GM21381 (cell line): Measurements from ENCODE around the gene IL17RB.
A peak's percentile ranks its signal among the peaks of the same experiment; 100 is the strongest.

Experiments used
- ATAC-seq: cut with Tn5 transposase; IDR thresholded peaks from one replicate; pipeline ENCODE4 v1.9.1; 2021; ENCODE audit warnings: mild to moderate bottlenecking, moderate library complexity; ENCODE audit not compliant: unreplicated experiment

The IL17RB gene

DNA sequence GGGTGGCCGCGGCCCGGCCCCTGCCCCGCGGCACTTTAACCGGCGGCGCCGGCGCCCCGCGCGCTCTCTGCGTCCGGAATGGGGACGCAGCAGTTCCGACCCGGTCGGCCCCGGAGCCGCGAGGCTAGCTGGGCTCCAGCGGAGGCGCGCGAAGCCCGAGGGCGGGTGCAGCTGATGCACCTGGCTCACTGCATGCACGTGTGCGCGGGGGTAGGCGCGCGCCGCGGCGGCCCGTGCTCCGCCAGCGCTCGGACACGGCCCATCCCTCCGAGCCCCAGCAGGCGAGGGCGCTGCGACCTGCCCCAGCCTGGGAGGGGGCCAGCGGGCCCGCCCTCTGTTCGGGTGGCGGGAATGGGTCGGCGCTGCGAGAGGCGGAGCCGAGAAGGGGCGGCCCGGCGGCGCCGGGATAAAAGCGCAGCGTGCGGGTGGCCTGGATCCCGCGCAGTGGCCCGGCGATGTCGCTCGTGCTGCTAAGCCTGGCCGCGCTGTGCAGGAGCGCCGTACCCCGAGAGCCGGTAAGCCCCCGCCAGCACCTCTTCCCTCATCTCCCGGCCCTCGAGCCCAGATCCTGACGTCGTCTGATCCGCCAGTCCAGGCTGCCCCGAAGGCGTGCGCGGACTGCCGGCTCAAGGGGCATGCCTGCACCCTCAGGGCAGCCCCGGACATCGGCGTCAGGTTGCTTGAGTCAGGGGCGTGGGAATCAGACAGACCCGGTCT, at the start of gene IL17RB, which contains the start of gene CHDH:
Gene IL17RB, plus strand, starts transcription at position 435 of the 717 bp plus-strand sequence. Its CDS starts 21 bp downstream, at position 456.
Gene CHDH, minus strand, starts transcription at position 286 of the 717 bp plus-strand sequence. CDS start 22,411 bp downstream, outside the sequence.
- ATAC-seq = peak; percentile 48

DNA sequence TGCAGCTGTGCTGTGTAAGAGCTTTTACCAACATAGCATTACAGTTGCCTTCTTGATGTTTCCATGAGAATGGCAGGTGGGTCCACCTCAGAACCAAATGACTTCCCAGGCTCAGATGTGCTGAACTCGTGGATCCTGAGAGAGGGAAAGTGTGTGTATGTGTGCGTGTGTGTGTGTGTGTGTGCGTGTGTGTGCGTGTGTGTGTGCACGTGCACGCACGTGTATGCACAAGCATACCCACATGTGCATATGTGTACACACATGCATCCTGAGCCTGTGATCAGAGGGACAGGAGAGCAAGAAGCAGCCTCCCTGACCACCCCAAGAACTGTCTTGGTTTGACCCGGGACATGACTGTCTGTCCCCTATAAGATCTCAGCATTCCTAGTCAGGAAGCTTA, 48.2 kb upstream of the IL17RB start:
- no peak for ATAC-seq

- no peak for ATAC-seq
Observed at GRCh38 chr3:53799338-53799865, 47.0 kb upstream of the IL17RB start.

DNA sequence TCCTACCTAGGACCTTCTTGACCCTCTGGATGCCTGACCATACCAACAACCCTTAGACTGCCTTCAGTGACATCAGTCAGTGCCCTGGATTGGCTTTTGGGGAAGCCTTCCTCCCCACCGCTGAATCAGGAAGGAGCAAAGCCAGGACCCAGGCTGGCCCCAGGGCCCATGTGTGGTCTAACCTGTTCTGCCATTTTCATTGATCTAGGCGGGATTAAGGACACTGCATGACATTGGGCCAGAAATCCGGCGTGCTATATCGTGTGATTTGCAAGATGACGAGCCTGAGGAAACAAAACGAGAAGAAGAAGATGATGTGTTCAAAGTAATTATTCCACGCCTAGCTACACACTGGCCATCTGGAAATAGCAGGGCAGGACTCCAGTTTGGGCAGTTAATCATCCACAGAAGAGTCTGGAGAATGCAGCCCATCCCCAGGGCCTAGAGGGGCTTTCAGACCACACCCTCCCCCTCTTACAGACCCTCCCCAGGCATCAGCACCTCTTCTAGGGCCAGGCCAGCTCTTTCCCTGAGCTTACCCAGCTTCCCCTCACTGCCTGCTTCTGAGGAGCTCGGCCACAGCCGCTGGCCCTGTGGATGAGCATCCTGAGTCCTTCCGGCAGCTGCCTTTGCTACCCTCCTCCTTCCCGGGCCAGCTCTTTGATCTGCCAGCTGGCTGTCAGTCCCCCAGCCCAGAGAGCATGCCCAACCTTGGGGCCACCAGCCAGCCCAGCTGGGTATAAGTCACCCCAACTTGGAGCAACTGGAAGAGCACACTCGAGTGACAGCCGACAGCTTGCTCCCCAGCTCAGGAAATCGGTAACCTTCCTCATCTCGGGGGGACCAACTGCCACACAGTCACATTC, 46.1 kb upstream of the IL17RB start:
- no peak for ATAC-seq

DNA sequence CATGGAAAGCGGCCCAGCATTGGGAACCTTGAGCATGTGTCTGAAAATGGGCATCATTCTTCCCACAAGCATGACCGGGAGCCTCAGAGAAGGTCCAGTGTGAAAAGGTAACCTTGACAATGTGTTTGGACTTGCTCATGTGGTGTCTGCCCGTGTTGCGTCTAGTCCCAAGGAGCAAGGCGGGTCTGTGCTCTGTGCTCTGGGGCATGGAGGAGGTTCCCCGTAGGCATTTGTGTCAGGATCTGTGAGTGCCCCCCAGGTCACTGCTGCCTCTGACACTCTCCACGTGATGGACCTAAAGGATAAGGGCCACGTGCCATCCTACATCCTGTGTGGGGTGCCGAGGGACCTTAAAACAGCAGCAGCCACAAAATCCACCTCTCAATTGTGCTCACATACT, 45.0 kb upstream of the IL17RB start:
- no peak for ATAC-seq

- ATAC-seq = no peak
Observed at GRCh38 chr3:53802256-53802880, 44.0 kb upstream of the IL17RB start.

DNA sequence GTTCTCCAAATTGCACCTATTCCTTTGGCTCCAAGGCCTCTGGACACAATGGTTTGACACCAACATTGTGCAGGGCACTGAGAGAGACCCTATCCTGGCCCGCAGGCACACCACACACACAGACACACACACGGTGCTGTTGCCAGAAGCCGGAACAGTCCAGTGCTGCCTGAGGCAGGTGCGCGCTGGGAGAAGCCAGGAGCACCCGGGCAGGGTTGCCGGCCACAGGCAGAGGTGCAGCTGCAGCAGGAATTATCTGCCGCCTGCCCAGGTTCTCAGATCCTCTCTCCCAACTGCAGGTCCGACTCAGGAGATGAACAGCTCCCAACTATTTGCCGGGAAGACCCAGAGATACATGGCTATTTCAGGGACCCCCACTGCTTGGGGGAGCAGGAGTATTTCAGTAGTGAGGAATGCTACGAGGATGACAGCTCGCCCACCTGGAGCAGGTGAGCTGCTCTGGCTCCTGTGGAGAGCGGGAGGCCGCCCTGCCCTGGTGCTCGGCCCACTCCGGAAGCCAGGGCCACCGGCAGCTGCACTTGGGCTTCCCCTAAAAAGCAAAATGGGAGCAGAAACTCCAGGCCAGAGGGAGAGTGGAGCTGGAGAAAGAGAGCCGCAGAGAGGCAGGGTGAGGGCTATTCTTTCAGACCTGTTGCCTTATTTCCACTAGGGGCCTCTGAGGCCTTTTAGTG, 43.1 kb upstream of the IL17RB start:
- ATAC-seq = no peak

DNA sequence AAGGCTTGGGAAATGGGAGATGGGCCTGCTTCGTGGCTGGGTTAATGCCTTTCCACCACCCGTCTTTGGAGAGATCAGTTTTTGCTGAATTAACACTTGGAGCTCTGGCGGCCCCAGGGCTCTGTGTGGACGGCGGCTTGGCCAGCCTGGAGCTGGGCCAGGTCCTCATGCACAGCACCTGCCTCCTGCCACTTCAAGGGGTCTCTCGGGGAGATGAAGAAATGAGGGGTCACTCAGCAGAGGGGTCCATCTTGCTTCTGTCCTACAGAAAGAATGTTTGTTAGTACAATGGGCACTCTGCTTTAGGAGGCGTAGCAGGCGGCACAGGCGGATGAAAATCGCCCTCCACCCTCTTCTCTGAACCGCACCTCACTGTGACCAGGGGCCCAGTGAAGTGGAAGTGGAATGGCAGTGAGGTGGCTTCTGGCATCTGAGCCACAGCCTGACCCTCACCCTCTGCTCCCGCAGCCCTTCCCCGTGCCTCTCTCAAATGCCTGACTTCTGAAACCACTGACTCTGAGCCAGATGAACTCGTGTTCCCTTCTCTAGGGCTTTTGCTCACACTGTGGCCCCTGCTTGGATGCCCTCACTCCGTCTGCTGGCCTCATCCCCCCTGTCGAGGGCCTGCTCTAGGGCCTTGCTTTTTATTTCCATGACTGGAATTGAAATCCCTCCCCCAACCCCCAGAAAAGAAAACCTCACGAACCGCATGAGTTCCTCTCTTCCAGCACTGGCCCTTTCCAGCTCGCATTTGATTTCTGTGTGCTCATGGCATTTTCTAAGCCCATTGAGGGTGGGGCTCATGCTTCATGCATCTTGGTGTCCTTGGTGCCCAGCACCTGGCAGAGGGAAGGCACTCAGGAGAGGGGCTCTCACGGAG, 42.3 kb upstream of the IL17RB start:
- ATAC-seq = no peak

DNA sequence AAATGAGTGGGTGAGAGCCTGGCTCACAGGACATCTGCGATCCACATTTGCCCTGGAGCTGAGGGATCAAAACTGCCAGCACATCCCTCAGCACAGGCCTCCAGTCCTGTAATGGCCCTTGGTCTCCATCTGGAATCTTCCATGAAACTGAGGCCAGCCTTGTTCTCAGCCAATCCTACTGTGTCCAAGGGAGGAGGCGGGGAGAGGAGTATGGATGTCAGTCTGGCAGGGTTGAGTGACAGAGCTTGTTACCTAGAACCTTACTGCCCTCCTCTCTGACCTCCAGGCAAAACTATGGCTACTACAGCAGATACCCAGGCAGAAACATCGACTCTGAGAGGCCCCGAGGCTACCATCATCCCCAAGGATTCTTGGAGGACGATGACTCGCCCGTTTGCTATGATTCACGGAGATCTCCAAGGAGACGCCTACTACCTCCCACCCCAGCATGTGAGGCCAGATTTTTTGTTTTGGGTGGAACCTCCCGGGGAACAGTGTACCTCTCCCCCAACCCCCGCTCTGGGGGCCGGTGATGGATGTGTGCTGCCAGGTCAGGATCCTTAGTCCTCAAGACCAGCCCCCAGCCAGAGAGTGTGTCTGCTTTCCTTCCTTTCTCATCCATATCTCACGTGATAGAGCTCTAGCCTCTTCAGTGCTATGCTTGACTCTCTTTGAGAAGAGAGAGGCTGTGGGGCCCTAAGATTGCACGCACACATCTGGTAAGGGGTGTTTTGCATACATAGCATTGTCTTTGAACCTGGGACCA, 41.5 kb upstream of the IL17RB start:
- ATAC-seq = no peak

DNA sequence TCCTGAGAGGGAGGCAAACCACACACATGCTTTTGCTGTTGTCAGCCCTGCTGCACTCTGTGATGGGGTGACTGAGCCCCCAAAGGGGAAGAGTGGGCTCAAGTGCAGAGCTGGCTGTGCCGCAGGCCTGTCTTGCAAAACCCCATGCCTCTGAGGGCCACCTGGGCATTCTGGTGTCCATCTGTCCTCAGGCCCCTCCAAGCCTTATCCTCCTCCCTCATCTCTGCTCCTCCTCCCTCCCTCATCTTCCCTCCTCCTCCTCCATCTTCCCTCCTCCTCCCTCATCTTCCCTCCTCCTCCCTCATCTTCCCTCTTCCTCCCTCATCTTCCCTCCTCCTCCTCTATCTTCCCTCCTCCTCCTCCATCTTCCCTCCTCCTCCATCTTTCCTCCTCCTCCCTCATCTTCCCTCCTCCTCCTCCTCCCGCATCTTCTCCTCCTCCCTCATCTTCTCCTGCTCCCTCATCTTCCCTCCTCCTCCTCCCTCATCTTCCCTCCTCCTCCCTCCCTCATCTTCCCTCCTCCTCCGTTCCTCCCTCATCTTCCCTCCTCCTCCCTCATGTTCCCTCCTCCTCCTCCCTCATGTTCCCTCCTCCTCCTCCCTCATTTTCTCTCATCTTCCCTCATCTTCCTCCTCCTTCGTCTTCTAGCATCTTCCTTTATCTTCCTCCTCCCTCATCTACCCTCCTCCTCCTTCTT, 40.8 kb upstream of the IL17RB start:
- no peak for ATAC-seq

DNA sequence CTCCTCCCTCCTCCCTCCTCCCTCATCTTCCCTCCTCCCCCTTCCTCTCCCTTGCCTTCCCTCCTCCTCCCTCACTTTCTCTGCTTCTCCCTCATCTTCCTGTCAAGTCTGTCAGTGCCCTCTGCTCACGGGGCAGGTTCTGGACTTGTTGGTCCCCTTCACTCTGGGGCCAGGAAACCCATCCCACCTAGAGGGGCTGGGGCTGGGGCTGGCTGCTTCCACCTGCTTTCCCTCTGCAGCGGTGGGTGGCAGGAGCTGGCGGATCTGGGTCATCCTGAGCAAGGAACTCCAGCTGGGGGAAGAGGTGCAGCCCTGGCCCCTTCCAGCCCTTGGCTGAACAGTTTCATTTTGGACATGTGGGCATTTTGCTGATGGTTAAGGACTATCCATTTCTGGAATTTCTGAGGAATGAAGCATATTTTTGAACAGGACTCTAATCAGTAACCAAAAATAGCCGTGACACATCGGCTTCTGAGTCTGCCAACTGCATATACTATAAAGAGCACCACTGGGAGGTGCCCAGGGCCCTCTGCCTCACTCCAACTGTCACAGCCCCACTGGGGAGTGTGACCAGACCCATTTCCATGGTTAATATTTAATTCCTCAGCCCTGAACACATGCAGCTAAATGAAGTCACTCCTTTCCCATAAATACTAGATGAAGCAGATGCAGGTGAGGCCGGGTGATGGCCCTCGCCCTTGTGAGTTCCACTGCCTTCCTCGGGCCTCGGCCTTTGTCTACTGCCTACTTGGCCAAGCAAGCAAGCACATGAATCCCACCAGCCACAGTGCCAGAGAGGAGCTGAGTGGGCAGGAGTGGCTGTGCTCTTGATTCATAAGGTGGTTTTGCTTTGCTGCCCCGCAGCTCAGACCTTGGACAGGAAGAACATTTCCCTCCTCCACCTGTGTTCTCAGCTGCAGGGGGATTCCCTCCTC, 39.9 kb upstream of the IL17RB start:
- ATAC-seq = no peak

- ATAC-seq = no peak
Observed at GRCh38 chr3:53807117-53807810, 39.1 kb upstream of the IL17RB start.

GRCh38 chr3:53808496-53808895, 37.9 kb upstream of the IL17RB start:
- no peak for ATAC-seq

DNA sequence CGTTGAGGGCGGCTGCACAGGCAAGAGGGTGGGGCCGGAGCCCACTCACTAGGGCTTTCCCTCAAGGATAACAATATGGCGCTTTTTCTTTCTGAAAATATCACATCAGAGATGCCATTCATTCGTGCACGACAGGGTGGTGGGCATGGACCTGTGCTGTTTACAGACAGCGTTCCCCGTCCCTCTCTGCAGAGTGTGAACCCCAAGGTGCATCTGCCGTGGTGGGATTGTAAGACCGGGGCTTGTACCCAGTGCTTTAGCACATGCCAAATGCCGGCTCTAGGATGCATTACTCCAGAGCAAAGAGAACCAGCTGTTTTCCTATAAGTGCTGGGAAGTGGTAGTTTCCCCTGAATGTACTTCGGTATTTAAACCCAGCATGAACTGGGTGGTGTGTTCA, 37.1 kb upstream of the IL17RB start:
- no peak for ATAC-seq

GRCh38 chr3:53809764-53810400, 36.5 kb upstream of the IL17RB start:
- ATAC-seq = no peak
